PC-9 (cell line): ENCODE data around the gene CPLANE1.

Experiments used
- CTCF ChIP-seq: fragments of 200-600 bp; sonication (generic); conservative IDR thresholded peaks from 2 replicates; pipeline ENCODE4 v1.6.1; 2017; ENCODE audit warnings: mixed run types, antibody characterized with exemption, mild to moderate bottlenecking, moderate library complexity
- EZH2 ChIP-seq: fragments of 200-600 bp; sonication (generic); IDR thresholded peaks from 2 replicates; pipeline ENCODE4 v1.8.0; 2017; ENCODE audit warnings: antibody characterized with exemption, low read depth

- TF ChIP-seq CTCF (no peak), EZH2 (no peak)
Measured at GRCh38 chr5:37121465-37121864, 127.7 kb downstream of the CPLANE1 start.
